SK-N-MC (cell line): ENCODE measurements around the gene NKD1.

Experiments
- EZH2 ChIP-seq: fragments of 200-600 bp; sonication (generic); IDR thresholded peaks from one replicate; pipeline ENCODE4 v1.6.1; 2017; ENCODE audit warnings: antibody characterized with exemption
- FOXP2 ChIP-seq: optimal IDR thresholded peaks from 2 replicates; pipeline ENCODE3; 2011; ENCODE audit warnings: mild to moderate bottlenecking, moderate library complexity; ENCODE audit not compliant: insufficient read depth; ENCODE audit errors: extremely low read length, control extremely low read depth
- POLR2AphosphoS5 ChIP-seq: IDR thresholded peaks from 2 replicates; pipeline ENCODE4 v1.6.1; 2012; ENCODE audit warnings: mild to moderate bottlenecking, low read depth, low read length, borderline replicate concordance

- TF ChIP-seq POLR2AphosphoS5 = no peak
- no peak for TF ChIP-seq EZH2
- TF ChIP-seq FOXP2 = no peak
Measured at GRCh38 chr16:50694206-50694605, 146.0 kb downstream of the NKD1 start.
